ENCODE measurements around the gene MFAP3L.
"Not testable (repeated sequence)": the region's sequence is repeated elsewhere in the genome, so short reads cannot be mapped to it uniquely, and the experiment has no call there.

The MFAP3L gene

GRCh38 chr4:169987327-169988228 lies 38.6 kb downstream of the MFAP3L start:
- DNase-seq (ENCODE audit: low spot score) = no peak

- no peak for DNase-seq (ENCODE audit: low spot score)
These were observed 39.8 kb downstream of the MFAP3L start for GRCh38 chr4:169986369-169986768.

GRCh38 chr4:169985881-169986280 lies 40.3 kb downstream of the MFAP3L start:
- no peak for DNase-seq (ENCODE audit: low spot score)

DNA sequence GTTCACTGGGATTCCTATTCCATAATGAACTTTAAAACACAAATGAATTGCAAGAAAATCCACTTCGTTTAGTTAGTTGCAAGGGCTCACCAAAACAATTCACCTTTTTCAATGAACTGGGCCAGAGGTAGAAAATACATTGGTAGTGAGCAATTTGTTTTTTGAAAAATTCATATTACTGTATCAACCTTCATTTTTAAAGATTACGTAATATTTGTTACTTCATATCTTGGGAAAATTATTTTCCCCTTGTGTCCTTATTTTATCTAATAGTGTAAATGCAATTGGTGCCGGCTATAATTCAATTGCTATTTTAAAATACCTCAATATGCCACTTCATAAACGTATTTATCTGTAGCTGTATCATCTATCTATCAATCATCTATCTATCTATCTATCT lies 41.5 kb downstream of the MFAP3L start:
- DNase-seq (ENCODE audit: low spot score) = no peak

- no peak for DNase-seq (ENCODE audit: low spot score)
These were observed 42.0 kb downstream of the MFAP3L start for GRCh38 chr4:169984173-169984572.

DNA sequence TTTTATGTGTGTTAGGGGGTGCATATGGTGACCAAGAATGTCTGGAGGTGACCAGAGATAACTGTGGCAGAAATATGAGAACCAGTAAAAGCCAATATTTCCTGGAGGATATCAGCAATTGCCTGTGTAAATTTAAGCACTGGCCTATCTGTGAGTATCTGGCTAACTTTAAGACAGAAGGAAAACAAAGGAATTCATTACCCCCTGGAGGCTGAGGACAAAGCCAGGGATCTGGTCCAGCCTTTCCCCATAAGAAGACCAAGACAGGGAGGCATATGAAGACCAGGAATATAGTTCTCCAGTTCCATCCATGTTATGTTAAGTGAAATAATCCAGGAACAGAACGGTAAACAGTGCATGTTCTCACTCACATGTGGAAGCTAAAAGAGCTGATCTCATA lies 49.2 kb downstream of the MFAP3L start:
- no peak for DNase-seq (ENCODE audit: low spot score)

- no peak for DNase-seq (ENCODE audit: low spot score)
These were observed 50.1 kb downstream of the MFAP3L start for GRCh38 chr4:169975838-169976796.

- DNase-seq (ENCODE audit: low spot score) = no peak
These were observed 50.9 kb downstream of the MFAP3L start for GRCh38 chr4:169975131-169975837.

GRCh38 chr4:169971456-169972015 lies 54.7 kb downstream of the MFAP3L start:
- DNase-seq (ENCODE audit: low spot score) = no peak

DNA sequence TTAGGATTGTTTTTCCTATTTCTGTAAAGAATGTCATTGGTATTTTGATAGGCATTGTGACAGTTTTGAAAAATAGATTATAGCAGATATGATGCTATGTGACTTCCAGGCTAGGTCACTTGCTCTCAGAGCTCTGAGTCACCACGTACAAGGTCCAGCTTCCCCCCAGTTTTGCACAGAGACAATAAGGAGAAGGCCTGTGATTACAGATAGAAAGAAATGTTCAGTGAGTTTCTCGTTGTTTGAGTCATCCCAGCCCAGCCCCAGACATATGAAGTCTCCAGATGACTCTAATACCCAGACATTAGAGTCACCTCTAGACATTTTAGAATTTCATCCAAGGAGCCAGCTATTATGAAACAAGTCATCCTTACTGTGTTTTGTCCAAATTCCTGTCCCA lies 57.2 kb downstream of the MFAP3L start:
- peak; percentile 27 for DNase-seq (ENCODE audit: low spot score)

GRCh38 chr4:169963998-169964397 lies 62.2 kb downstream of the MFAP3L start:
- no peak for DNase-seq (ENCODE audit: low spot score)

DNA sequence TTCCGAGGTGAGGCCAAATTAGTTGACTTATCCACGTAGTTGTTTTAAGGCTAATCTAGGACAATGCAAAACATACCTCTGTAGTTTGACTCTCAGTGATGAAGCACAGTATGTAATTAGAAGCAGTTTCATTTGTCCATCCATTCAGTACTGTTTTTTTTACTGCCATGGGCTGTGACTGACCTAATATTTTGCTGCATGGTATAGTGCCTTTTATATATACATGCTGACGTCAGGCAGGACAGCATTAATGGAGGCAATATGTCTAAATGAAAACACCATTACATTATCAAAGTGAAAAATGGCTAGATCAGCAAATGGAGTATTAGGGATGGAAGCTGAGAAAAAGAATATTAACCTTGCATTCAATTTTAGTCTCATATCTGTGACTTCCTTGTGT lies 66.9 kb downstream of the MFAP3L start:
- DNase-seq (ENCODE audit: low spot score) = no peak

DNA sequence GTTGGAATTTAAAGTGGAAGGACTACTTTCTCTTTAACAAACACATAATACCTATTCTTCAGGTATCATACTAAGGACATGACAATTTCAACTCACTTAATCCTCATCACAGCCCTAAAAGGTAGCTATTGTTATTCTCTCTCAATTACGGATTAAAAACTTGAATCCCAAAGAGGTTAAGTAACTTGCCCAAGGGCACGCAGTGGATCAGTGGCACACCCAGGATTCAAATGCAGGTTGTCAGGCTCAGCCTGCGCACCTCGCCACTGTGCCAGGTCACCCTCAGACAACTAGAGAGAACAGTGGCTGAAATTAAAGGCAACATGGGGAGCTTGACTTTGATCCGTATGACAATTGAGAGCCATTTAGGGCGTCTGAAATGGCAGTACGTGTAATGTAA lies 67.6 kb downstream of the MFAP3L start:
- no peak for DNase-seq (ENCODE audit: low spot score)

DNA sequence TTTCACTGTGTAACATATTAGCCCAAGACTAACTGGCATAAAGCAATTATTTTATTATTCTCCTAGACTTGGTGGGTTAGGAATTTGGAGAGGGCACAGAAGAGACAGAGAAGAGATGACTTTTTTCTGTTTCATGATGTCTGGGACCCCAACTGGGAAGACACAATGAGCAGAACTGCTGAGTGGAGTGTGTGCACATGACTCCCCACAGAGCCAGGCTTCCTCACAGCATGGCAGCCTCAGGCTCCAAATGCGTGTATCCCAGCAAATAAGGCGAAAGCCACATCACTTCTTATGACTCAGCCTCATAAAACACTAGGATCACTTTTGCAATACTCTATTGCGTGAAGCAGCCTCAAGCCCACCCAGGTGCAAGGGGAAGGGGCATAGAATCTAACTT lies 68.4 kb downstream of the MFAP3L start:
- DNase-seq (ENCODE audit: low spot score) = no peak

DNA sequence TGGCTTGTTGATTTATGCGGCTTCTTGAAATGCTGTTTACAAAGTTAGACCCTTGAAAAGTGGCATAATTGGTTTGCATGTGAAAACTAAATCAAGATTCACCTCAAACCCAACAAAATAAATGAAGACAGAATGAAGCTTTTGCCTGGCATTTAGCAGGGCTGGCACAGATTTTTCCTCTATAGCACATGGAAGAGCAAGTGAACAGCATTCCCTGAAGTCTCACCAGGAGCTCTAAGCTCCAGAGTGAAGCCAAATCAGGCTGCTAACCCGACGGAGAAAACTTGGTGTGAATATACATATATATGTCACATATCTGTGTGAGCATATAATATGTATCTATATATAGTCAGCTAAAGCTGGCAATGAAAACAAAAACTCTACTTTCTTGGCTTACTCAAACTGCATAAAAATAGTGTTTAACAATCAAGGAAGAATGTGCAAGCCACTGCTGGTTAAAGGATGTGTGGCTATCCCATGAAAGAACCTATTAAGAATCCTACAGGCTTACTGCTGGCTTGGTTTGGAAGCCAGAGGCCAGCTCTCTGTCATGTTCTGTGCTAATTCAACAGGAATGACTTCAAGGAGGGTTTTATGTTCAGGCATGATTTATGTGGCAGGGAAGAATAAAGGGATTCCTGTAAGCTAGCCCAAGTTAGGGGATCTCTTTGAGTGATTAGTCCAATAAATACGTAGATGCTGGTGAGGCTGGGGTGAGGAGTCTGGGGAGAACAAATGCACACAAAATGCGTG lies 69.9 kb downstream of the MFAP3L start:
- no peak for DNase-seq (ENCODE audit: low spot score)

GRCh38 chr4:169955521-169955920 lies 70.7 kb downstream of the MFAP3L start:
- DNase-seq (ENCODE audit: low spot score) = no peak

GRCh38 chr4:169952236-169953002 lies 73.8 kb downstream of the MFAP3L start:
- DNase-seq (ENCODE audit: low spot score) = no peak

GRCh38 chr4:169948271-169948670 lies 77.9 kb downstream of the MFAP3L start:
- DNase-seq (ENCODE audit: low spot score) = no peak

DNA sequence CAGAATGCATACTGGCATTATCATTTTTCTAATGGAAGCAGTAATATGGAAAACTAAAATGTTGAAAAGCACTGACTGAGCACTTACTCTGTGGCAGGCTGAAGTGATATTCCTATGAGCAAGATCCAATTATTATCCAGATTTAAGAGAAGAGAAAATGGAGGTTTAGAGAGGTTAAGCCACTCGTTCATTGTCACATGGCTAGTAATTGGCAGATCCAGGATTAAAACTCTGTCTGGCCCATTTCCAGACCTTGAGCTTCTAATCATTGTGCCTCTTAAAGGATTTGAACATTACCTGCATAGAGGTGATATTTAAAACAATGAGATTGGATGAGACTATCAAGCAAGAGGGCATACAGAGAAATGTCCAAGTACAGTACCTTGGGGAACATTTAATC lies 80.6 kb downstream of the MFAP3L start:
- no peak for DNase-seq (ENCODE audit: low spot score)

GRCh38 chr4:169943601-169944000 lies 82.6 kb downstream of the MFAP3L start:
- not testable (repeated sequence) for DNase-seq (ENCODE audit: low spot score)
